Keratinocyte (primary cell): ENCODE results near the gene FAM98A. TPM values are rescaled to one million over a fixed set of nuclear protein-coding genes. Genes with fewer than 3 reads are reported as not detected.

Source experiments
- DNase-seq: peaks from one replicate; pipeline ENCODE4 v3.0.0-alpha.2; 2011; ENCODE audit warnings: low read depth, missing footprints, low spot score
- FAIRE-seq: peaks from 2 replicates; lab custom pipeline; 2011; peaks lifted over from hg19 to GRCh38; lab: Jason Lieb, UNC
- H2AFZ ChIP-seq: 2 replicates; pipeline ENCODE4 v1.6.0; 2012; ENCODE audit warnings: low read length, control low read depth, inconsistent platforms; ENCODE audit not compliant: control insufficient read depth
- H3K27ac ChIP-seq: 2 replicates; pipeline ENCODE4 v1.5.1; 2011; ENCODE audit warnings: low read length; ENCODE audit not compliant: control insufficient read depth, insufficient read depth
- H3K27me3 ChIP-seq: 3 replicates; pipeline ENCODE4 v1.6.0; 2011; ENCODE audit warnings: low read length; ENCODE audit not compliant: control insufficient read depth, insufficient read depth; ENCODE audit errors: extremely low read depth
- H3K36me3 ChIP-seq, 2 experiments: 2 replicates in 1 of 2; 3 replicates in 1 of 2; pipeline ENCODE4 v1.5.1; 2011; ENCODE audit warnings: low read length in 2 of 2, mild to moderate bottlenecking in 1 of 2; ENCODE audit not compliant: control insufficient read depth in 2 of 2, insufficient read depth in 2 of 2; ENCODE audit errors: extremely low read depth in 1 of 2
- H3K4me1 ChIP-seq: 3 replicates; pipeline ENCODE4 v1.5.1; 2011; ENCODE audit warnings: low read length; ENCODE audit not compliant: control insufficient read depth, insufficient read depth; ENCODE audit errors: extremely low read depth
- H3K4me2 ChIP-seq: 3 replicates; pipeline ENCODE4 v1.6.0; 2011; ENCODE audit warnings: low read depth, low read length; ENCODE audit not compliant: control insufficient read depth, insufficient read depth; ENCODE audit errors: extremely low read depth
- H3K4me3 ChIP-seq, 3 experiments: fragments of 200-600 bp in 1 of 3; sonication (generic) in 1 of 3; 2 replicates in 2 of 3; 3 replicates in 1 of 3; pipeline ENCODE4 v1.5.1; 2011 to 2016; ENCODE audit warnings: low read length in 3 of 3, mild to moderate bottlenecking in 3 of 3, control low read depth in 2 of 3, inconsistent platforms in 1 of 3, low read depth in 1 of 3, mixed read lengths in 1 of 3, mixed run types in 1 of 3, moderate library complexity in 1 of 3; ENCODE audit not compliant: control insufficient read depth in 2 of 3, insufficient read depth in 2 of 3; ENCODE audit errors: extremely low read depth in 1 of 3
- H3K79me2 ChIP-seq: 2 replicates; pipeline ENCODE4 v1.6.0; 2012; ENCODE audit warnings: low read length; ENCODE audit not compliant: control insufficient read depth, insufficient read depth
- H3K9ac ChIP-seq: 3 replicates; pipeline ENCODE4 v1.6.0; 2011; ENCODE audit warnings: low read length; ENCODE audit not compliant: control insufficient read depth, insufficient read depth; ENCODE audit errors: extremely low read depth
- H3K9me1 ChIP-seq: 3 replicates; pipeline ENCODE4 v1.6.0; 2011; ENCODE audit warnings: low read length; ENCODE audit not compliant: control insufficient read depth, insufficient read depth; ENCODE audit errors: extremely low read depth
- H3K9me3 ChIP-seq: 2 replicates; pipeline ENCODE4 v1.5.1; 2012; ENCODE audit warnings: low read depth, low read length; ENCODE audit not compliant: control insufficient read depth
- H4K20me1 ChIP-seq: 3 replicates; pipeline ENCODE4 v1.6.0; 2011; ENCODE audit warnings: low read length; ENCODE audit not compliant: control insufficient read depth, insufficient read depth; ENCODE audit errors: extremely low read depth
- CTCF ChIP-seq, 3 experiments: IDR thresholded peaks in 1 of 3; conservative IDR thresholded peaks in 1 of 3; optimal IDR thresholded peaks in 1 of 3; 2 replicates in 2 of 3; 3 replicates in 1 of 3; pipeline versions ENCODE3 to v1.5.1; 2011; ENCODE audit warnings: low read length in 3 of 3, mild to moderate bottlenecking in 3 of 3, moderate library complexity in 2 of 3, control low read depth in 1 of 3, inconsistent platforms in 1 of 3; ENCODE audit not compliant: insufficient read depth in 2 of 3; ENCODE audit errors: extremely low read depth in 1 of 3
- EZH2 ChIP-seq: IDR thresholded peaks from one replicate; pipeline ENCODE4 v1.6.1; 2012; ENCODE audit warnings: inconsistent platforms, mild to moderate bottlenecking, low read length, moderate library complexity
- dilution Hi-C: fragments of 300-500 bp; cut with MboI; formaldehyde crosslinking; loops from one replicate; pipeline ENCODE4 v1.7.0; 2020; ENCODE audit warnings: low sequenced_read_pairs; ENCODE audit not compliant: extremely low pct_ligation_motif_present
- polyA plus RNA-seq, 5 experiments: library from polyadenylated mRNA; depleted of rRNA in 3 of 5; stranded (reverse) in 3 of 5; stranded (forward) in 1 of 5; unstranded in 1 of 5; fragments of >200 nt; gene quantifications; 1 replicate in 1 of 5; 2 replicates in 3 of 5; 3 replicates in 1 of 5; pipeline versions ENCODE4 v1.2.1 to v1.2.3, GENCODE V29; 2011 to 2012; ENCODE audit warnings: missing spikeins in 2 of 5, low read depth in 1 of 5, low replicate concordance in 1 of 5

The FAM98A gene
- polyA plus RNA-seq, 1 donor (not counting 4 experiments of a cell fraction or from before 2014, with no cell fraction given), result 116 TPM

DNA sequence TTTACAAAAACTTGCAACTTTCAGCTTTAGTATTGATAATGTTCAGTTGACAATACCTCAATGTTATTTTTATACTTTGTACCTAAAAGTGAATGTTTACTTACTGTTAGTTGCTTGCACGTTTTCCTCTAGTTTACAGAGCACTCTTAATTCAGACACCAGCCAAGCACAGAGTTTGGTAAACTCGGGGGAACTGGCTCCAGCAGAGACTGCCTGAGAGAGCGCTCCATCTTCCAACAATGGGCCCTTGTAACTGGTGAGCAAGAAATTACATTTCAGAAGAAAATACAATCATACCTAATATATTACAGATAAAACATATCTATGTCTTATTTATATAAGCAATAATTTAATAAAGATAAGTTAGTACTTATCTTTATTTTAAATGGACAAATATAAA is 3.7 kb downstream of the FAM98A start:
- no peak for DNase-seq
- peaks cover 54% of the 10 kb centered on the region for H3K79me2 ChIP-seq
- no peak overlapping the region for H3K4me2 ChIP-seq
- no peak overlapping the region for H3K4me3 ChIP-seq
- no peaks in the 10 kb centered on the region for H3K9me3 ChIP-seq
- peaks cover 4% of the 10 kb centered on the region for H3K4me1 ChIP-seq
- H3K9me1 ChIP-seq, result no peaks in the 10 kb centered on the region
- no peaks in the 10 kb centered on the region for H3K27me3 ChIP-seq
- H3K36me3 ChIP-seq, result peaks cover 2 to 10% of the 10 kb centered on the region in 2 experiments
- FAIRE-seq, result no peak
- TF ChIP-seq EZH2 (no peak), CTCF (optimal IDR thresholded peaks at IDR 0.05 in 1 of 3, IDR thresholded peaks at IDR 0.05 in 1 of 3, conservative IDR thresholded peaks at IDR 0.05 in 1 of 3; ENCODE audit: extremely low read depth in 1 of 3, insufficient read depth in 2 of 3, low read length in 3 of 3) (no peak)
- no peak overlapping the region for H3K9ac ChIP-seq
- no peak overlapping the region for H3K27ac ChIP-seq
- H2AFZ ChIP-seq, result no peak overlapping the region
- dilution Hi-C loops, result no loop called here
- no peaks in the 10 kb centered on the region for H4K20me1 ChIP-seq

GRCh38 chr2:33589444-33589843 is 9.7 kb downstream of the FAM98A start:
- DNase-seq (no peak), FAIRE-seq (no peak)
- no peak for TF ChIP-seq CTCF (optimal IDR thresholded peaks at IDR 0.05 in 1 of 3, IDR thresholded peaks at IDR 0.05 in 1 of 3, conservative IDR thresholded peaks at IDR 0.05 in 1 of 3; ENCODE audit: extremely low read depth in 1 of 3, insufficient read depth in 2 of 3, low read length in 3 of 3)
- no peak for TF ChIP-seq EZH2
- no peaks in the 10 kb centered on the region for H3K4me1 ChIP-seq
- H2AFZ ChIP-seq, result no peak overlapping the region
- peaks cover 12% of the 10 kb centered on the region for H3K79me2 ChIP-seq
- H3K27me3 ChIP-seq, result no peaks in the 10 kb centered on the region
- no peak overlapping the region for H3K27ac ChIP-seq
- no peaks in the 10 kb centered on the region for H3K9me1 ChIP-seq
- no peak overlapping the region for H3K4me2 ChIP-seq
- no peak overlapping the region for H3K9ac ChIP-seq
- dilution Hi-C loops, result no loop called here
- no peak overlapping the region for H3K4me3 ChIP-seq
- H3K9me3 ChIP-seq, result no peaks in the 10 kb centered on the region
- H4K20me1 ChIP-seq, result no peaks in the 10 kb centered on the region
- peaks cover 7 to 15% of the 10 kb centered on the region in 2 experiments for H3K36me3 ChIP-seq
